Endodermal cell (in vitro differentiated cells): ENCODE results near the gene JAML. TPM values are rescaled to one million over a fixed set of nuclear protein-coding genes. Genes with fewer than 3 reads are reported as not detected.
A peak's percentile ranks its signal among the peaks of the same experiment; 100 is the strongest.

ENCODE experiments used
- DNase-seq: peaks from one replicate; pipeline ENCODE4 v3.0.0-alpha.2; 2017
- H3K27ac ChIP-seq: 2 replicates; pipeline ENCODE4 v1.5.1; 2013; ENCODE audit warnings: mild to moderate bottlenecking, low read depth, low read length, moderate library complexity
- H3K27me3 ChIP-seq: 2 replicates; pipeline ENCODE4 v1.6.1; 2013; ENCODE audit warnings: mild to moderate bottlenecking, low read length, moderate library complexity; ENCODE audit not compliant: insufficient read depth, control insufficient read depth, poor library complexity, severe bottlenecking
- H3K36me3 ChIP-seq: 2 replicates; pipeline ENCODE4 v1.7.0; 2013; ENCODE audit warnings: mild to moderate bottlenecking, low read length, moderate library complexity; ENCODE audit not compliant: control insufficient read depth, insufficient read depth
- H3K4me1 ChIP-seq: one replicate; pipeline ENCODE4 v1.7.0; 2013; ENCODE audit warnings: low read length; ENCODE audit not compliant: control insufficient read depth, insufficient read depth
- H3K4me3 ChIP-seq: 2 replicates; pipeline ENCODE4 v1.5.1; 2013; ENCODE audit warnings: mild to moderate bottlenecking, low read length, moderate library complexity
- H3K9ac ChIP-seq: 2 replicates; pipeline ENCODE4 v1.6.1; 2013; ENCODE audit warnings: mild to moderate bottlenecking, low read length, moderate library complexity; ENCODE audit not compliant: poor library complexity, severe bottlenecking; ENCODE audit errors: extremely low read depth
- H3K9me3 ChIP-seq: 2 replicates; pipeline ENCODE4 v1.6.1; 2013; ENCODE audit warnings: mild to moderate bottlenecking, low read length, moderate library complexity; ENCODE audit not compliant: control insufficient read depth
- H3K27ac Mint-ChIP-seq: 2 replicates; pipeline ENCODE4 v1.8.0; 2020; ENCODE audit warnings: mixed read lengths
- H3K27me3 Mint-ChIP-seq: 2 replicates; pipeline ENCODE4 v1.8.0; 2021; ENCODE audit warnings: mild to moderate bottlenecking, mixed read lengths; ENCODE audit not compliant: insufficient read depth
- H3K36me3 Mint-ChIP-seq: 2 replicates; pipeline ENCODE4 v1.8.0; 2020; ENCODE audit warnings: low read depth, mixed read lengths
- H3K4me1 Mint-ChIP-seq: 2 replicates; pipeline ENCODE4 v1.8.0; 2020; ENCODE audit warnings: mixed read lengths
- H3K4me3 Mint-ChIP-seq: 2 replicates; pipeline ENCODE4 v1.8.0; 2020; ENCODE audit warnings: mild to moderate bottlenecking, moderate library complexity, mixed read lengths
- H3K9me3 Mint-ChIP-seq: 2 replicates; pipeline ENCODE4 v1.8.0; 2020; ENCODE audit warnings: mild to moderate bottlenecking, mixed read lengths
- CTCF ChIP-seq: fragments of 200-600 bp; sonication (generic); conservative IDR thresholded peaks from 2 replicates; pipeline ENCODE4 v1.5.0; 2021; ENCODE audit warnings: antibody characterized with exemption, mild to moderate bottlenecking
- WGBS, 2 experiments: methylation state at CpG; one replicate each; pipeline versions ENCODE4 v1.1.5 to v1.1.7; 2013; ENCODE audit warnings: missing lambda C conversion rate in 2 of 2, mixed read lengths in 1 of 2; ENCODE audit not compliant: insufficient coverage in 1 of 2, insufficient read length in 1 of 2; 5-methylcytosine and 5-hydroxymethylcytosine counted together
- total RNA-seq, 2 donors: library from RNA; stranded (reverse); fragmentation: NEBNext Ultra II Directional in 1 of 2; extraction: Animal tissue kit (Norgen Biotek cat#: 25700) in 1 of 2; gene quantifications; 2 replicates in 1 of 2; 3 replicates in 1 of 2; pipeline ENCODE4 v1.2.1, GENCODE V29; 2021

Gene JAML
- total RNA-seq, 2 donors from 2014 or later: 0.40 to 0.55 TPM

- 9 to 14% methylated on average over 6 to 16 of the region's 16 CpGs for WGBS, 2 experiments
Measured at GRCh38 chr11:118153516-118153915, 71.3 kb downstream of the JAML start.

GRCh38 chr11:118152552-118153471 is 72.0 kb downstream of the JAML start, which contains the start of gene SCN4B:
SCN4B (minus strand) TSS chr11:118152823; CDS start chr11:118152673, 150 bp downstream.
- Mint-ChIP-seq H3K4me1 (peaks cover 21% of the 10 kb centered on the region), H3K9me3 (no peaks in the 10 kb centered on the region), H3K36me3 (no peaks in the 10 kb centered on the region), H3K4me3 (peak within 1 kb of the TSS; percentile 58), H3K27me3 (peaks cover 99% of the 10 kb centered on the region), H3K27ac (no peak within 1 kb of the TSS)
- Histone ChIP-seq H3K27me3 (peaks cover 100% of the 10 kb centered on the region), H3K9ac (no peak within 1 kb of the TSS), H3K4me1 (peaks cover 3% of the 10 kb centered on the region), H3K4me3 (peak within 1 kb of the TSS; percentile 78), H3K27ac (no peak within 1 kb of the TSS), H3K36me3 (no peaks in the 10 kb centered on the region), H3K9me3 (no peaks in the 10 kb centered on the region)
- peak; percentile 91 for DNase-seq
- WGBS, 2 experiments: 0 to 1% methylated on average over 19 to 88 of the region's 88 CpGs
- TF ChIP-seq CTCF: no peak

More at GRCh38 chr11:118153516-118153915, 71.3 kb downstream of the JAML start:
- no peak for TF ChIP-seq CTCF
- peaks cover 100% of the 10 kb centered on the region for H3K27me3 ChIP-seq
- no peaks in the 10 kb centered on the region for H3K36me3 ChIP-seq
- H3K9ac ChIP-seq: no peak overlapping the region
- no peaks in the 10 kb centered on the region for H3K9me3 Mint-ChIP-seq
- no peak overlapping the region for H3K27ac ChIP-seq
- no peaks in the 10 kb centered on the region for H3K9me3 ChIP-seq
- H3K27me3 Mint-ChIP-seq: peaks cover 99% of the 10 kb centered on the region
- no peak overlapping the region for H3K27ac Mint-ChIP-seq
- no peak overlapping the region for H3K4me3 ChIP-seq
- no peaks in the 10 kb centered on the region for H3K36me3 Mint-ChIP-seq
- H3K4me3 Mint-ChIP-seq: peak overlapping the region; percentile 58
- H3K4me1 Mint-ChIP-seq: peaks cover 23% of the 10 kb centered on the region
- DNase-seq: peak; percentile 67
- H3K4me1 ChIP-seq: peaks cover 3% of the 10 kb centered on the region

GRCh38 chr11:118152020-118152551 is 72.7 kb downstream of the JAML start:
- H3K9ac ChIP-seq: no peak overlapping the region
- H3K9me3 ChIP-seq: no peaks in the 10 kb centered on the region
- H3K4me3 ChIP-seq: peak overlapping the region; percentile 78
- Mint-ChIP-seq H3K4me3 (peak overlapping the region; percentile 58), H3K9me3 (no peaks in the 10 kb centered on the region), H3K36me3 (no peaks in the 10 kb centered on the region), H3K27ac (no peak overlapping the region), H3K4me1 (peaks cover 22% of the 10 kb centered on the region), H3K27me3 (peaks cover 97% of the 10 kb centered on the region)
- DNase-seq: peak; percentile 73
- H3K27me3 ChIP-seq: peaks cover 100% of the 10 kb centered on the region
- H3K4me1 ChIP-seq: peaks cover 3% of the 10 kb centered on the region
- TF ChIP-seq CTCF: no peak
- H3K27ac ChIP-seq: no peak overlapping the region
- no peaks in the 10 kb centered on the region for H3K36me3 ChIP-seq
- WGBS, 2 experiments: 7 to 12% methylated on average over 3 to 16 of the region's 16 CpGs
